Measurements from ENCODE around the gene RCAN2. TPM values are rescaled to one million over a fixed set of nuclear protein-coding genes. Genes with fewer than 3 reads are reported as not detected.

Gene RCAN2
- total and polyA plus RNA-seq, 9 of the 15 experiments (the other 6 are each of a cell fraction or from before 2014, with no cell fraction given): 0.04 TPM; not detected in 8

DNA sequence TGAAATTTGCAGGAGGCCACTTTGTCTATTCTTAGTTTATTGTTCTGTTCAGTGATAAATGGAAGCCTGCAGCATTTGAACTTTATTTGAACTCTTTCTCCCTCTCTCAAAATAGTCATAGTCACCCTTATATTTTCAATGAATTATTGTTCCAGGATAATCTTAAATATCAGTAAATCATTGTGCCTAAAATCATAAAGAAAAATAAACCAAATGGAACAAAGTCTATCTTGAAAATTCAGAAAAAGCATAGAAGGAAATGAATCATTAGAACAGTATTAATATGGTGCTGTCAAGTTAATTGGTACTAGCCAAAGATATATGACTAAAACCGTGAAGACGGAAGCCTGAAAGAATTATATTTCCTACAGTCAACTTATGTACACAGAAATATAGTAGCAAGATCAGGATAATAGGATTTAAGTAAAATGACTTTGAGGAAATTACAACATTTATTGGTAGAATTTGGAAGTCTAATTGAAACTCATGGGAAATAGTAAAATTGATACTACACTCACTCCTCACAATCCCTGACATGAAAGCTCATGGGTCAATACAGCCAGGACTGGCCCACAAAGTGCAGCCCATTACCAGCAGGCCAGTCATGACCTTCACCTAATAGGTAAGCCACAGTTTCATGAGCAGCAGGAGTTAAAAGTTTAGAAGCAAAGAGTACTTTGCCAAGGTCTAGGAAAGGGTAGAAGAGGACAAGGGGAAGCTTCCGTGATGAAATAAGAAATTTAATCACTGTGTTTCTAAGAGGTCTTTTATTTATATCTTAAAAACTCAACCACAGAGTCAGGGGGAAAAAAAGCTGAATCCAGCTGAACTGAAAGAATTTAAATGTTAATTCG lies 200.6 kb downstream of the RCAN2 start:
- Histone ChIP-seq H3K36me3 (ENCODE audit: control insufficient read depth, insufficient read depth, low read length) (no peaks in the 10 kb centered on the region), H3K27me3 (ENCODE audit: control insufficient read depth in 2 of 2, insufficient read depth in 2 of 2, low read length in 2 of 2) (no peaks in the 10 kb centered on the region; a peak in 1 of 5 replicates), H4K20me1 (replicated peaks; ENCODE audit: control insufficient read depth, insufficient read depth, low read length) (0 out of 2 replicates have a peak, but pooled peaks cover 3% of the 10 kb centered on the region), H3K4me2 (ENCODE audit: insufficient read depth, low read length) (no peak overlapping the region), H3K27ac (ENCODE audit: extremely low read depth, low read depth, low read length) (no peak overlapping the region), H3K4me3 (no peak overlapping the region), H3K9ac (ENCODE audit: insufficient read depth in 1 of 2, low read depth in 2 of 2, low read length in 2 of 2) (no peak overlapping the region), H3K4me1 (replicated peaks in 1 of 2; ENCODE audit: control insufficient read depth in 2 of 2, insufficient read depth in 2 of 2, low read length in 2 of 2) (no peaks in the 10 kb centered on the region), H2AFZ (ENCODE audit: low read depth, low read length) (no peak overlapping the region), H3K9me1 (ENCODE audit: control insufficient read depth, insufficient read depth, low read length) (no peaks in the 10 kb centered on the region), H3K79me2 (ENCODE audit: control insufficient read depth, insufficient read depth, low read length) (no peaks in the 10 kb centered on the region), H3K9me3 (replicated peaks; ENCODE audit: control insufficient read depth, insufficient read depth, low read depth, low read length) (no peaks in the 10 kb centered on the region)
- intact Hi-C loops (cut with micrococcal nuclease) (no loop called here), in situ Hi-C loops (cut with MboI) (no loop called here)
- 0% methylated on average over 4 of the region's 4 CpGs for WGBS (ENCODE audit: insufficient coverage, low coverage, missing lambda C conversion rate)
- POLR2A ChIA-PET: interaction anchor here (0.6 kb wide), 1 partner anchor 107 kb away, joined by 3 read pairs; no protein-coding TSS in a partner anchor
- no TSS peak for BruUV-seq (replicated peaks)
- FAIRE-seq: no peak
- CTCF ChIA-PET (ENCODE audit: low intra/inter-chr PET ratio): no interaction called here
- DNase-seq (ENCODE audit: extremely low read depth in 1 of 4, low spot score in 3 of 4): no peak
- ATAC-seq: no peak
- TF ChIP-seq ZNF785 (CRISPR knock-in tag; IDR thresholded peaks at IDR 0.05) (no peak), STAT5B (CRISPR knock-in tag; IDR thresholded peaks at IDR 0.05) (no peak), RBM34 (IDR thresholded peaks at IDR 0.05; ENCODE audit: borderline replicate concordance, insufficient read depth, low read length) (no peak), TOE1 (IDR thresholded peaks at IDR 0.05; ENCODE audit: borderline replicate concordance) (no peak), TOE1 (CRISPR knock-in tag; IDR thresholded peaks at IDR 0.05; ENCODE audit: borderline replicate concordance, low read depth) (no peak), FOXM1 (IDR thresholded peaks at IDR 0.05; ENCODE audit: low read depth) (no peak), FOXM1 (CRISPR knock-in tag; IDR thresholded peaks at IDR 0.05; ENCODE audit: low read depth) (no peak), RAD51 (IDR thresholded peaks at IDR 0.05; ENCODE audit: borderline replicate concordance, low read depth) (no peak), ZNF644 (tag; IDR thresholded peaks at IDR 0.05; ENCODE audit: low read depth) (no peak), ZNF436 (CRISPR knock-in tag; IDR thresholded peaks at IDR 0.05) (no peak), EGR1 (conservative IDR thresholded peaks at IDR 0.05) (no peak), ZNF12 (CRISPR knock-in tag; IDR thresholded peaks at IDR 0.05) (no peak)
- TF ChIP-seq, protein P1, sequence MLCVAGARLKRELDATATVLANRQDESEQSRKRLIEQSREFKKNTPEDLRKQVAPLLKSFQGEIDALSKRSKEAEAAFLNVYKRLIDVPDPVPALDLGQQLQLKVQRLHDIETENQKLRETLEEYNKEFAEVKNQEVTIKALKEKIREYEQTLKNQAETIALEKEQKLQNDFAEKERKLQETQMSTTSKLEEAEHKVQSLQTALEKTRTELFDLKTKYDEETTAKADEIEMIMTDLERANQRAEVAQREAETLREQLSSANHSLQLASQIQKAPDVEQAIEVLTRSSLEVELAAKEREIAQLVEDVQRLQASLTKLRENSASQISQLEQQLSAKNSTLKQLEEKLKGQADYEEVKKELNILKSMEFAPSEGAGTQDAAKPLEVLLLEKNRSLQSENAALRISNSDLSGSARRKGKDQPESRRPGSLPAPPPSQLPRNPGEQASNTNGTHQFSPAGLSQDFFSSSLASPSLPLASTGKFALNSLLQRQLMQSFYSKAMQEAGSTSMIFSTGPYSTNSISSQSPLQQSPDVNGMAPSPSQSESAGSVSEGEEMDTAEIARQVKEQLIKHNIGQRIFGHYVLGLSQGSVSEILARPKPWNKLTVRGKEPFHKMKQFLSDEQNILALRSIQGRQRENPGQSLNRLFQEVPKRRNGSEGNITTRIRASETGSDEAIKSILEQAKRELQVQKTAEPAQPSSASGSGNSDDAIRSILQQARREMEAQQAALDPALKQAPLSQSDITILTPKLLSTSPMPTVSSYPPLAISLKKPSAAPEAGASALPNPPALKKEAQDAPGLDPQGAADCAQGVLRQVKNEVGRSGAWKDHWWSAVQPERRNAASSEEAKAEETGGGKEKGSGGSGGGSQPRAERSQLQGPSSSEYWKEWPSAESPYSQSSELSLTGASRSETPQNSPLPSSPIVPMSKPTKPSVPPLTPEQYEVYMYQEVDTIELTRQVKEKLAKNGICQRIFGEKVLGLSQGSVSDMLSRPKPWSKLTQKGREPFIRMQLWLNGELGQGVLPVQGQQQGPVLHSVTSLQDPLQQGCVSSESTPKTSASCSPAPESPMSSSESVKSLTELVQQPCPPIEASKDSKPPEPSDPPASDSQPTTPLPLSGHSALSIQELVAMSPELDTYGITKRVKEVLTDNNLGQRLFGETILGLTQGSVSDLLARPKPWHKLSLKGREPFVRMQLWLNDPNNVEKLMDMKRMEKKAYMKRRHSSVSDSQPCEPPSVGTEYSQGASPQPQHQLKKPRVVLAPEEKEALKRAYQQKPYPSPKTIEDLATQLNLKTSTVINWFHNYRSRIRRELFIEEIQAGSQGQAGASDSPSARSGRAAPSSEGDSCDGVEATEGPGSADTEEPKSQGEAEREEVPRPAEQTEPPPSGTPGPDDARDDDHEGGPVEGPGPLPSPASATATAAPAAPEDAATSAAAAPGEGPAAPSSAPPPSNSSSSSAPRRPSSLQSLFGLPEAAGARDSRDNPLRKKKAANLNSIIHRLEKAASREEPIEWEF (CRISPR knock-in tag; IDR thresholded peaks at IDR 0.05): no peak
- TF ChIP-seq, protein P2, sequence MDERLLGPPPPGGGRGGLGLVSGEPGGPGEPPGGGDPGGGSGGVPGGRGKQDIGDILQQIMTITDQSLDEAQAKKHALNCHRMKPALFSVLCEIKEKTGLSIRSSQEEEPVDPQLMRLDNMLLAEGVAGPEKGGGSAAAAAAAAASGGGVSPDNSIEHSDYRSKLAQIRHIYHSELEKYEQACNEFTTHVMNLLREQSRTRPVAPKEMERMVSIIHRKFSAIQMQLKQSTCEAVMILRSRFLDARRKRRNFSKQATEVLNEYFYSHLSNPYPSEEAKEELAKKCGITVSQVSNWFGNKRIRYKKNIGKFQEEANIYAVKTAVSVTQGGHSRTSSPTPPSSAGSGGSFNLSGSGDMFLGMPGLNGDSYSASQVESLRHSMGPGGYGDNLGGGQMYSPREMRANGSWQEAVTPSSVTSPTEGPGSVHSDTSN (CRISPR knock-in tag; IDR thresholded peaks at IDR 0.05; ENCODE audit: low read depth): no peak
- TF ChIP-seq, protein P2 (tag; conservative IDR thresholded peaks at IDR 0.05; ENCODE audit: low read depth): no peak

Data from K562 (cell line).